ENCODE results near the gene ANXA5.
"Not testable (repeated sequence)": the region's sequence is repeated elsewhere in the genome, so short reads cannot be mapped to it uniquely, and the experiment has no call there.

ANXA5 gene

DNA sequence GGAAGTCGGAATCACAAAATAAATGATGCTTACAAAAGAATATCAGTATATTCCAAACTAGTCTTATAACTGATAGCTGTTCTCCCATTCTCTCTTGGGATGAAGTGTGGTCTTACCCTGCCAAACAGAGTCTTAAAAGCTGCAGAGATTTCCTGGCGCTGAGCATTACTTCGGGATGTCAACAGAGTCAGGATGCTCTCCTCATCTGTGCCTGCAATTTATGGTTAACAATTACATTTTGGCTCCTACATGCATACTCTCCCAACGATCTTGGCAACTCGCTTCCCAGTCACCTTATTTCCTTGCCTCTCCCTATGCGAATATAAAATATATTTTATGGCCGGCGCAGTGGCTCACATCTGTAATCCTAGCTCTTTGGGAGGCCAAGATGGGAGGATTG is 12.2 kb downstream of the ANXA5 start:
- intact Hi-C loops (cut with DNase I): no loop called here
- DNase-seq: no peak

DNA sequence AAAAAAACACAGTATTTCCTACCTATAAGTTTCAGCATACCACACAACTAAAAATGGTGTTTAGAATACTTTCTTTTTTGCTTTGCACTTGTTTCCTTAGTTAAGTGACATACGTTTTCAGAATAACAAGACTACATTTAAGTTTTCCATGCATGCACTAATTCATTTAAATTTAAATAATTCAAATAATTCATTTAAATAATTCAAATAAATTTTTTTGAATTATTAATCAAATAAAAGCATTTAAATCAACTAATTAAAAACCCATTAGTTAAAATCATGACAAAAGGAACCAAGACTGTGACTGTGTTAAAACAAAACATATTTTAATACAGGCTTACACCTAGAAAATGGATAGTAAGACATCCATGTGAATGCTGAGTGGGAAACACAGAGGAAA is 12.8 kb downstream of the ANXA5 start:
- DNase-seq: no peak

DNA sequence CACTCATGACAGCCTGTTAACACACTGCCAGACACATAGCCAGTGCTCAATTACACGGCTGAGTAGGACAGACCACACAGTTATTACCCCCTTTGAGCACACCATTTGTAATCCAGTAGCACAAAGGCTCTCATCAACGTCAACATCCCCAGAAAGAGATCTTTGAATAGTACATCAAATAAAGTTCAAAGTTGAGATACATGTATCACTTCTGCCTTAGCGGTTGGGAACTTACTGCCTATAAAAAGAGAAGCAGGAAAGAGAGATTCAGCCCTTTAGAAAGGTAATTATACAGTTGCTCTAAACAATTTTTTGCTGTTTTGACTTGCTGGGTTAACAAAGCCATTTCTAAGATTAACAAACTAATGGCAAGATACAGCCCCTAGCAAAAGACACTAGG is 16.2 kb downstream of the ANXA5 start:
- intact Hi-C loops (cut with DNase I): no loop called here
- no peak for DNase-seq

More for the DNA sequence above, 12.8 kb downstream of the ANXA5 start:
- intact Hi-C loops (cut with DNase I): no loop called here

DNA sequence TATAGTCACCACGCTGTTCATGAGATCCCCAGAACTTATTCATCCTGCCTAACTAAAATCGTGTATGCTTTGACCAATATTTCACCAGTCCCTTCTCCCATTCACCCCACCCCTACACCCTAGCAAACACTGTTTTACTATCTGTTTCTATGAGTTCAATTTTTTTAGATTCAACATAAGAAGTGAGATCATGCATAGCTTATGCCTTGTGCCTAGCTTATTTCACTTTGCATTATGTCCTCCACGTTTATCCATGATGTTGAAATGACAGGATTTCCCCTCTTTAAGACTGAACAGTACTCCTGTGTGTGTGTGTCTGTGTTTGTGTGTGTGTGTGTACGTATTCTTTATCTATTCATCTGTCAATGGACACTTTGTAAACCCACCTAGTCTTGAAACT is 16.8 kb downstream of the ANXA5 start:
- DNase-seq: no peak
- intact Hi-C loops (cut with DNase I): no loop called here

DNA sequence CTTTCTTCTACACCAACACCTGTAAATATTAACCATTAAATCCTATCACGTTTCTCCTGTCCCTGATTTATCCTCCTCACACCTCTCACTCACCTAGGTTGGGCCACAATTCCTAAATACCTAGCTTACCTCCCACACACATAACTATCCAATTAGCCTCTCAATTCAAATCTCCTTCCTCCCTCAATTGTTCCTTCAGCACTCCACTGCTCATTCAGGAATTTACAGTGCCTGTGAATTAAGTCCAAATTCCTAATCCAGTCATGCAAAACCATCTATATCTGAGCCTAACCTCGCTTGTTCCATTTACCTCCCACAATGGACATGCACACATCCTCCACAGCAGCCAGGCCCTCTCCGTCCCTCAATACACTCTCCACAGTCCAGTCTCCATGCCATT is 17.5 kb downstream of the ANXA5 start:
- no peak for DNase-seq
- intact Hi-C loops (cut with DNase I): no loop called here

DNA sequence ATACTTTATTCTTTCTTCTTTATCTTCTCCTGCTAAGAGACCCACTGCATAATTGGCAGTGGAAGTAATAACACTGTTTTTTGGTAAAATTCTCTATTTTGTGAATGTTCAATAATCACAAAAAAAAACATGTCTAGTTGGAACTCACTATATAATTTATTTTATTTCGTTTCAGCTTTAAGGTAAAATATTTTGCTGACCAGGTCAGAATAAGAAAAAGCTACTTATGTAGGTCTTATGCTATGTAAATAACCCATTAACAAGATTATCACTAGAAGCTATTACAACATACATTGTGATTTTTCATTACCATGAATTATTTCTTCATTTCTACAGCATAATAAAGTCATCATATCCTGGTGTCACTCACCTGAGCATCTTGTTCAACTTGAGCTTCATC is 19.3 kb downstream of the ANXA5 start:
- intact Hi-C loops (cut with DNase I): no loop called here

DNA sequence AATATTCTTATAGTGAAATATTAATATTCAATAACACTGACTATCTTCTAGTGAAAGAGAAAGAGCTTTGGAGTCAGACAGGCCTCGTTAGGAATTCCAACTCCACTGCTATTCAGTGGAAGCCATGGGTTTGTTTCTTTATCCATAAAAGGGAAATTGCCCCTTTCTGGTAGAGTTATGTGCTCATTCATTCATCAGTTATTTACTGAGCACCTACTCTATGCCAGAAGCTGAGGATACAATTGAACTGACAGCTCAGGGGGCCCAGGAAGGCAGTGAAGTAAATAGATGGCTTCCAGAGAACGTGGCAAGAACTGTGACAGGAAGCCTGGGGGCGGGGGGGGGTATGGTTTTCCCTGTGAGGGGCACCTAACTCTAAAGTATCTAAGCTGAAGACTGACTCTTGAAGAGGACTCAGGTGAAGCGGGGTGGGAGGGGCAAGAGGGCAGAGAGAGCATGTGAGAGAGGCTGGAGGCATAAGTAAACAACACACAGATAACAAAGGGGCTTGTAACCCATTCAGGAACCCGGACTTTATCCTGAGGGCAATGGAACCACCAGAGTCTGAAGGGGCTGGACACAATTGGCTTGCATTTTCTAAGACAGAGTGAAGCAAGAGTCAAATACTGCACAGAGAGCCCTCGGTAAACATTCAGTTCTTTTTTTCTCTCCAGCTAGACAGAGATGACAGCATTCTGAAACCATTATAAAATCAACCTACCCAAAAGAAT is 20.3 kb downstream of the ANXA5 start:
- intact Hi-C loops (cut with DNase I): no loop called here
- no peak for DNase-seq

More for the DNA sequence above, 19.3 kb downstream of the ANXA5 start:
- DNase-seq: no peak

DNA sequence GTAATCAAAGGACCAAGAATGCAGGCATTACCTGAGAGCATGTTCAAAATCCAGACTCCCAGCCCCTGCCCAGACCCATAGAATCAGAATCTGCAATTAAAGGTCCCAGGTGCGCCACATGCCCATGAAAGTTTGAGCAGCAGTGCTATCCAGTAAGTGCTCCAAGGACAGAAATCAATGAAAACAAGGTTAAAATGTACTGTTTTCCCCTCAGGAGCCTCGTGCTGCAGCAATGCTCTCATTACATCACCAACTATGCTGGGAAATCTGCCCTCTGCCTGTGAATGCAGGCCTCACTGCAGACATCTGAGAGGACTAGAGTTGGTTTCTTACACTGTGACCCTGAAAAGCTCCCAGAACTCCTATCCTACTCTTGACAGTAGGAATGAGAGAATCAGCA is 21.1 kb downstream of the ANXA5 start:
- peak in 1 of 42 donors; percentile 13 for DNase-seq
- intact Hi-C loops (cut with DNase I): no loop called here

DNA sequence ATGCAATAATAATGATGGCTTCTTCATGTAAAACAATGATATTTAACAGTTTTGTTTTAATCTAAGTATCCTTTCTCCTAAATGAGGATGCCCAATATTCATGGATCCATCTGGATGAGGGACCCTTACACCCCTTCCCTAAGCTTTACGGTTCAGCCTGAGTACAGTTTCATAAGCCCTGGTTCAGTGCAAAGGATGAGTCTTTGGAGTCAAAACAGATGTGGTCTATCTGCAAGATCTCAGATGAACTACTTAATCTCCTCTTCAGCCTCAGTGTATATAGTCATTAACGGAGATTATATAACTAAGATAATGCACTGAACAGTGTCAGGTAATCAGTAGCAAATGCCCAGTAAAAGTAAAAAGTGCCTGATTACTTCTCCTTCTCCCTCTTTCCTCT is 22.1 kb downstream of the ANXA5 start:
- intact Hi-C loops (cut with DNase I): no loop called here
- DNase-seq: no peak

DNA sequence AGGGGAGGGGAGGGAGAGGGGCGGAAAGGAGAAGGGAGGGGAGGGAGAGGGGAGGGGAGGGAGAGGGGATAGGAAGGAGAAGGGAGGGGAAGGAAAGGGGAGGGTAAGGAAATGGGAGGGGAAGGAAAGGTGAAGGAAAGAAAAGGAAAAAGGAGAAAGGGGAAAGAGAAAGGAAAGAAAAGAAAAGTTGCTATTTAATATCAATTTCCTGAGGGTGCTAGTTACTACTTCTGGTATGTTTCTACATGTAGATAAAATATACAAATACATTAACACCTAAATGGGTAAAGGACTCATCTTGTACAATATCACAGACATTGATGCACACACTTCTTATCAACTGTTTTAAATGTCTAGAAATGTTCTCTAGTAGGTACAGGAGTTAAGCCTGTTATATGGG is 22.6 kb downstream of the ANXA5 start:
- DNase-seq: no peak
- intact Hi-C loops (cut with DNase I): no loop called here

DNA sequence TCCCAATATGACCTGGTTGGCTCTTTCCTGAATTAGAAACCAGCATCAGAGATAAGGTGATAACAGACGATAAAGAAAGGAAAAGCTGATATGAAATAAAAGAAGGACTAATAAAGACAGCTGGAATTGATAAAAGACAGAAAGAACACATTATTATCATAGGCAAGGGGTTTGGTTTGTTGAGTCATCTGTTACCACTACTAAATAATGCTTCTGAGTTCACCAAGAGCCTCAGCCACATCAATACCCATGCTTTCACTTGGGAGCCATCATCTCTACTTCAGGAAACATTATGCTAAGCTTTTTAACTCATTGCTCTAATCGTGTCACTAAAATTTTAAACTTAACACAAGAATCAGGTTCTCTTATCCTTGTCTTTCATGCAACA is 27.6 kb downstream of the ANXA5 start:
- no peak for DNase-seq

DNA sequence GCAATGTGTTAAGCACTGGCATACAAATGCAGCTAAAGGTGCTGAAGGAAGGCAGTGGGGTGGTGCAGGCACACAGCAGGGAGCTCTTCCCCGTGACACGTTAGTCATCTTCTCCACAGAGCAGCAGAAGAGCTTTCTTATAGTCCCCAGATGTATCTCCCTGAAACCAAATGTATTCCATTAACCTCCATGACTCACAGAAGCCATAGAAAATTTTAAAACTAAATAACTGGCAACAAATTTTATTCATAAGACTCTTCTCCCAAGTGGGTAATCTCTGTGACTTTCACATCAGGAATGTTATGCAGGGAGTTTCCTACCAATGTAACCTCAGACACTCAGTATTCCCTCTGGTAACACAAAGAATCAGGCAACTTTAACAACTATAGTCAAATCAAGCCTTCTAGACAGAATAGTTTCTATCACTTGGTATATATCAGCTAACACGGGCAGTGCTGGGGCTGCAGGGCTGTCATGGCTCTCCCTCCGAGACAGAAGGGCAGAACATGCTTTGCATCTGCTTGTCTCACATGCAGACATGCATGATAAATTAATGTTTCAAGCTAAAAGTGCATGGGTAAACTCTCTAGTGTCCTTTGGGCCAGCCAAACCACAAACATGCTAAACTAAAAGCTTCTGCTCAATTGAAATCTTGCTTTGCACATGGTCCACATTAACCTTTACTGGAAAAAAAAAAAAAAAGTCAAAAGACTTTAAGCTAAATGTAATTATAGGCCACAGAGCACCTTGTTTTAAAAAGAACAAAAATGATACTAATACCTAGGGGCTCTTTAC is 28.2 kb downstream of the ANXA5 start:
- DNase-seq: no peak
- intact Hi-C loops (cut with DNase I): no loop called here

More for the DNA sequence above, 27.6 kb downstream of the ANXA5 start:
- intact Hi-C loops (cut with DNase I): no loop called here

DNA sequence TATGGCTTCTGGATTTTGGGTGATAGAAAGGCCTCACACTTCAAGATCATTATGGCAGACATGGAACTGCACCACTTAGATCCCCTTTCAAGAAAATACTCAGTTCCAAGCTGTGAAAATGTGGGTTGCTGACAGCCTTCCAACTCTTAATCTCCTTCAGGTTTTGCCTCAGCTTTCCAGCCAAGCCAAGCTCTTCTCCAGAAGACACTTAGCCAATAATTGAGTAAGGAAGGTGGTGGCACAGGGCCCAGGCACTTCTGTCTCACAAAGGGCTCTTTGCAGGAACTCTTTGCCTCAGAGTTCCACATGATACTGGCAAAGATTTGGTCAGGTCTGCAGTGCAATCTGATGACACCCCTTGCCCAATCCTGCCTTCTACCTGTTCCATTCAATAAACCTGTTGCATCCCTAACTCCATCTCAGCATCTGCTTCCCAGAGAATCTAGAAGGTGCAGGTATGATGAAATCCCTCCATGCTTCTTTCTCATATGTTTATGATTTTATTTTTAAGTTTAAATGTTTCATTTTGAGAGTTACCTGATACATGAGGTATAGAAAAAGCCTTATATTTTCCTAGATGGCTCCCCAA is 30.6 kb downstream of the ANXA5 start:
- DNase-seq: no peak
- intact Hi-C loops (cut with DNase I): no loop called here

DNA sequence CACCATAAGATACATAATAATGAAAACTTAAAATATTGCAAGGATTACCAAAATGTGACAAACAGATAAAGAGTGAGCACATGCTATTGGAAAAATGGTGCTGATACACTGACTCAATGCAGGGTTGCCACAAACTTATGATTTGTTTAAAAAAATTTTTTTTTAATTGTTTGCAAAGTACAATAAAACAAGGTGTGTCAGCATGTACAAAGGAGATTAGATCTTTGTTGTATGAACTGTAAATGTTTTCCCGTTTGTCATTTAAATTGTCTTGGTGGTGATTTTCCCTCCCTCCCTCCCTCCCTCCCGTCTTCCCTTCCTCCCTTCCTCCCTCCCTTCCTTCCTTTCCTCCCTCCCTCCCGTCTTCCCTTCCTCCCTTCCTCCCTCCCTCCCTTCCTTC is 31.4 kb downstream of the ANXA5 start:
- DNase-seq: no peak
- intact Hi-C loops (cut with DNase I): no loop called here

DNA sequence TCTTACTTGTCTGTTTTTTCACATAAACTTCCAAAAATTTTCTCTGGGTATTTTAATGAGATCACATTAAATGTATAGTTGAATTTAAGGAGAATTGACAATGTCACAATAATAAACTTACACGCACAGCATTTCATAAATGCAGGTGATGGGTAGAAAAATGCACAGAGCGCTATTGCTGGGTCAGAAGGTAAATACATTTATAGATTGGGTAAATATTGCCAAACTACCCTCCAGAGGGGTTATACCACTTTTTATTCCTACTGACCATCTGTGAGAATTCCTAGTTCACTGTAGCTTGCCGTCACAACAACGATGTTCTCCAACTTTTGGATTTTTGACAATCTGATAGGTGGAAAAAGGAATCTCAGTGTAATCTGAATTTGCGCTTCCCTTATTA is 34.6 kb downstream of the ANXA5 start:
- DNase-seq: no peak
- intact Hi-C loops (cut with DNase I): no loop called here

DNA sequence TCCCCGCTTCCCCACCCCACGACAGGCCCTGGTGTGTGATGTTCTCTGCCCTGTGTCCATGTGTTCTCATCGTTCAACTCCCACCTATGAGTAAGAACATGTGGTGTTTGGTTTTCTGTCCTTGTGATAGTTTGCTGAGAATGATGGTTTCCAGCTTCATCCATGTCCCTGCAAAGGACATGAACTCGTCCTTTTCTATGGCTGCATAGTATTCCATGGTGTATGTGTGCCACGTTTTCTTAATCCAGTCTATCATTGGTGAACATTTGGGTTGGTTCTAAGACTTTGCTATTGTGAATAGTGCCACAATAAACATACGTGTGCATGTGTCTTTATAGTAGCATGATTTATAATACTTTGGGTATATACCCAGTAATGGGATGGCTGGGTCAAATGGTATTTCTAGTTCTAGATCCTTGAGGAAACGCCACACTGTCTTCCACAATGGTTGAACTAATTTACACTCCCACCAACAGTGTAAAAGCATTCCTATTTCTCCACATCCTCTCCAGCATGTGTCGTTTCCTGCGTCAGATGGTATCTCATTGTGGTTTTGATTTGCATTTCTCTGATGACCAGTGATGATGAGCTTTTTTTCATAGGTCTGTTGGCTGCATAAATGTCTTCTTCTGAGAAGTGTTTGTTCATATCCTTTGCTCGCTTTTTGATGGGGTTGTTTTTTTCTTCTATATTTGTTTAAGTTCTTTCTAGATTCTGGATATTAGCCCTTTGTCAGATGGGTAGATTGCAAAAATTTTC is 36.4 kb downstream of the ANXA5 start:
- intact Hi-C loops (cut with DNase I); DNase-seq: not testable (repeated sequence)

DNA sequence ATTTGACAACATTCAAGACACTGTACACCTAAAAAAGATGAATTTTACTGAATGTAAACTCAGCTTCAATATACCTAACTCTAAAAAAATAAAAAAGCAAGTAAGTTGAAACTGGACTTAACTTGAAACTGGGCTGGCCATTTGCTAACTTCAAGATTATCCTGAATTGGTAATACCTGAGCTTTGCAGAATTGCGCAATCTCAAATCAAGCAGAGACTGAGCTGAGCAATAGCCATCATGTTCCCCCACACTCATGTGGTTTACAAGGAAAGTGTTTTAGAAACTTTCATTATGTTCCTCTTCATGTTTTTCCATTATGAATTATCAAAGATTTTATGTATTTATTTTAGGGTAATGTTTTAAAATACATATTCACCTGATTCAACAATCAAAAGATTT is 38.7 kb downstream of the ANXA5 start:
- intact Hi-C loops (cut with DNase I): loop anchor here (10.0 kb wide), 1 partner anchor 193 kb away; no protein-coding TSS in a partner anchor
- DNase-seq: no peak

DNA sequence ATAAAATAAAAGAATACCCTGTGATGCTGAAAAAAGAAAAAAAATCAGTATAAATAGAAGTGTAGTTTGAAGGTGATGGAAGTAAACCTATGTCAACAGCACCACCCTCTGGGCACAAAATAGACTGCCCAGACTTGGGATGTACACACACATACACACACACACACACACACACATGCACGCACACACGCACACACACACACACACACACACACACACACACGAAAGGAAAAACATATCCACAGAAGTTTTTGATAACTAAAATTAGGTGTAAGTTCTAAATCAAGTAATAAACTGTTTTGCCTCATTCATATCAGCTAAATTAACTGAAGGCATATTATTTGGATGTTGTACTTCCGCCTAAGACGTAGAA is 40.5 kb downstream of the ANXA5 start:
- intact Hi-C loops (cut with DNase I): loop anchor here (10.0 kb wide), 1 partner anchor 191 kb away; no protein-coding TSS in a partner anchor
- DNase-seq: peak; percentile 7 to 73 (median 46)
